ENCODE data around the gene TMEM132C. TPM values are rescaled to one million over a fixed set of nuclear protein-coding genes. Genes with fewer than 3 reads are reported as not detected.

The TMEM132C gene
- total and polyA plus RNA-seq, 2 of the 8 experiments (the other 6 are each of a cell fraction or from before 2014, with no cell fraction given), result 0.23 to 0.76 TPM

GRCh38 chr12:128258866-128259555 is 8.0 kb upstream of the TMEM132C start (continued):
- TF ChIP-seq CHD7 (IDR thresholded peaks at IDR 0.05; ENCODE audit: insufficient replicate concordance, low read length) (no peak), EZH2 (IDR thresholded peaks at IDR 0.05; ENCODE audit: low read depth, low read length, severe bottlenecking) (no peak), RAD21 (IDR thresholded peaks at IDR 0.05 in 1 of 2, conservative IDR thresholded peaks at IDR 0.05 in 1 of 2; ENCODE audit: low read depth in 2 of 2, low read length in 2 of 2) (peak; percentile 52 to 67), HDAC6 (IDR thresholded peaks at IDR 0.05; ENCODE audit: low read depth, low read length) (no peak), CBX8 (IDR thresholded peaks at IDR 0.05; ENCODE audit: borderline replicate concordance, low read depth, low read length) (no peak), PHF8 (conservative IDR thresholded peaks at IDR 0.05; ENCODE audit: low read depth, low read length) (no peak)
